GM19043 (cell line): ENCODE results near the gene NID2.

Experiments
- ATAC-seq: cut with Tn5 transposase; IDR thresholded peaks from one replicate; pipeline ENCODE4 v1.9.1; 2021; ENCODE audit warnings: low read depth; ENCODE audit not compliant: unreplicated experiment

The NID2 gene

DNA sequence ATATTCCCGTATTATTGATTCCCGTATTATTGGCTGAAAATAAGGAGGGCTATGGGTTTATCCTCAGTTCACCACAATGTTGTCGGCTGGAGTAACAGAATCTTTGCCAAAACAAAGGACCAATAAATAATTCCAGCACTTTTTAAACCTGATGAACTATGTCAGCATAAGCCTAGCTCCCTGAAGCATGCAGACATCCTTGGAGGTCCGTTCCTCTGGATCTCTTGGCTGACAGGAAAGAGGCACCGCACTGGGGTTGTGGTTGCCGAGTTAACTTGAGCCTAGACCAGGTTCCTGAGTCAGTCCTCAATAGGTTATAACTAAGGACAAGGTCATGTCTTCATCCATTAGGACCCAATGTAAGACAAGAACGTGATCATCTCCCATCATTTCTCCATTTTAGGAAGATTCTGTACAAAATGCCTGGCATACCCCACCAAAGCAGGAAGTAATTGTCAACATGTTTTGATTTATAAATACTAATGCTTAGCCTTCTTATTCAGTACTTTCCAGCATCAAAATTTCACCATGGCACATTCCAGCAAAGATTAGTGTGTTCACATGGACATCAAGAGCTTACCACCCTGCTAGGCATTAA, 36.6 kb downstream of the NID2 start:
- ATAC-seq: no peak

DNA sequence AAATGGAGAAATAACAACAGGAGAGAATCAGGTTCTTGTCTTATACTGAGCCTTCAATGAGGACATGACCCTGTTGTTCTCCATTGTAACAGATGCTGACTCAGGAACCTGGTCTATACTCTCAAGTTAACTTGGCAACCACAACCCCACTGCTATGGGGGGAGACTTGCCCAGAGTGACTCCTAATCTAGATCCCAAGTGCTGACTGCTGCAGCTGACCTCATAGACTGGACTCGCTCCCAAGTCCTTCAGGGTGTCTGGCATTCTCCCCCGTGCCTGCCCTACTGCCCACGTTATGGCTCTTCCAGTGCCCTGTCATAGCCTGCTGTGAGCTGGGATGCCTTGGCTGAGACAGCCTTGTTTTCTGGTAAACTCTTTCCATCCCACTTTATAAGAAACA, 37.1 kb downstream of the NID2 start:
- no peak for ATAC-seq

DNA sequence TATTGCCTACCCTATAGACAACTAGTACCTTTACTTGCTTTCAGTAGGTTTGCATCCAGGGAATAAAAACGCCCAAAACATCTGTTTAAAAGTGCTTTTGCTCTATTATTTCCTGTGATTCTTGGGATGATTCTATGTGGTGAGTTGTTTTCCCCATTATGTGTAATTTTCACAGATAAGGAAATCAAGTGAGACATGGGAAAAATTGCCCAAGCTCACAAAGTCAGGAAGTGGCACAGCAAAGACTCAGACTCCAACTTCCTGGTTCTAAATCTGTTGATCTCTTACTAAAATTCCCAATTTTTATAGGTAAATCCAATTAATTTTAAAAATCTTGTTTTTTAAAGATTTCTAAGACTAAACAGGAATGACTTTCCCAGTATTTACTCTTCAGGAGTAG, 39.0 kb downstream of the NID2 start:
- ATAC-seq: no peak

DNA sequence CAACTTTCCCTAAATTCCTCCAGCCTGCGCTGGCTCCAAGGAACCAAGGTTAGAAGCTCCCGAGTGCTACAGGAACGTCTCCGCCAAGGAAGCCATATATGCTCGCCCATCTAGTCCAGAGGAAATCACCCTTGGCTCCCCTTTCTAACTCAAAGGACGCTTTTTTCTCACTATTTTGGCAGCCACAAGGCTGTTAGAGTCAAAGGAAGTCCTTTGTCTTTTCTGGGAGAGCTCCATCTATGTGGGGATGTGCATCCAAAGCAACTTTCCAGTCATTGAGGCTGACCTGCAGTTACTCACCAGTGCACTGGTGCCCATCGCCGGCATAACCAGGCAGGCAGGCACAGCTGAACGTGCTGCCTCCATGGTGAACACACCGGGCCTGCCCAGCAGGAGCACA, 42.0 kb downstream of the NID2 start:
- no peak for ATAC-seq

DNA sequence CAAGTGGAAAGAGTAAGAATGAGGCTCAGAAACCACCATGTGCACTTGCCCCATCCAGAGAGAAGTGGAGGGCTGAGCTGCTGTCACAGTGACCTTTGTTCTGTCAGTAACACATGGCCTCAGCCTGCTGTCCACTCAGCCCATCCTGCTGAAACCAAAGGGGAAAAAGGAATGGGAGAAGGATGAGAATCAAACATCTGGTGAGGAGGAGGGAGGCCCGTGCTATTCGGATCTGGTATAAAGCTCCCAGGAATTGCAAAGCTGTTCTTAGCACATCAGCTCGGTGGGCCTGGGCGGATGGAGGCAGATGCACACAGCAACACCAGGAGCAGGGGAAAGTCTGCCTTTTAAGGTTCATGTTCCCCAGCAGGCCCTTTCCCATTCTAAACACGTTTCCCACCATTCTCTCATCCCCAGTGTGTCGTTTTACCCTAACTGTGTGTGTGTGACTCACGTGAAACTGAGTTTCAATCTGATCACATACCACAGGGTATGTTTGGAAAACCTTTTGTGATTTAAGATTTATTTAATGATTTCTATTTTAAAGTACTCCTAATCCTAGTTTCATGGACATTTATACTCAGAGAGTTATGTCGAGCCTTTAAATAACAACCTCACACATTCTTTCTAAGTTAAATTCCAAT, 42.7 kb downstream of the NID2 start:
- no peak for ATAC-seq

DNA sequence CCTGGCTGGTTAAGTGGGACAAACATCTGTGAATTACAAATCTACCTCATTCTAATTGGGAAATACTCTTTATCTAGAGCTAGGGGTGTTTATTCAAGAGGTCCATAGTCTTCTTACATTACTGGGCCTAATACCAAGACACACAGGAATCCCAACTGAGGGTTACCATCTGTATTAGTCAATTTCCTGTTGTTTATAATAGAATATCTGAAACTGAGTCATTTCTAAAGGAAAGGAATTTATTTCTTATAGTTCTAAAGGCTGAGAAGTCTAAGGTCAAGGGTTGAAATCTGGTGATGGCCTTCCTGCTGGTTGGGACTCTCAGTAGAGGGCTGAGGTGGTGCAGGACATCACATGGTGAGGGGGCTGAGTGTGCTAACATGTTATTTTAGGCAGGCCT, 43.5 kb downstream of the NID2 start:
- no peak for ATAC-seq

DNA sequence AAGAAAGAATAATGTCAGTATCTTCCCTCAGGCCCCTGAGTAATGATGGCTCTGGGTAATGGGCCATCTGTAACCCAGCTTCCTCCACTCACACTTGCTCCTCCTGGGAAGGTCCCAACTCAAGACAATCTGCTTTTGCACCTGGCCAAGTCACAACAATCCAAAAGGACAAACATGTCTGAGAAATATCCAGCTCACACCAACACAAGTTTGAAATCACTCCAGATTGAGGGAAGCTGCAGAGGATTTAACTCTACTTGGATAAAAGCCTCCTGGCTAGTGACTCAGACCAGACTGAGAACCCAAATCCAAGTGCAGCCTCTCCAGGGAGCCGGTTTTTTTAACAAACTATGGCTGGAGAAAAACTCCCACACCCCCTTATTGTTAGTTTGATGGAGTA, 45.3 kb downstream of the NID2 start:
- ATAC-seq: no peak

DNA sequence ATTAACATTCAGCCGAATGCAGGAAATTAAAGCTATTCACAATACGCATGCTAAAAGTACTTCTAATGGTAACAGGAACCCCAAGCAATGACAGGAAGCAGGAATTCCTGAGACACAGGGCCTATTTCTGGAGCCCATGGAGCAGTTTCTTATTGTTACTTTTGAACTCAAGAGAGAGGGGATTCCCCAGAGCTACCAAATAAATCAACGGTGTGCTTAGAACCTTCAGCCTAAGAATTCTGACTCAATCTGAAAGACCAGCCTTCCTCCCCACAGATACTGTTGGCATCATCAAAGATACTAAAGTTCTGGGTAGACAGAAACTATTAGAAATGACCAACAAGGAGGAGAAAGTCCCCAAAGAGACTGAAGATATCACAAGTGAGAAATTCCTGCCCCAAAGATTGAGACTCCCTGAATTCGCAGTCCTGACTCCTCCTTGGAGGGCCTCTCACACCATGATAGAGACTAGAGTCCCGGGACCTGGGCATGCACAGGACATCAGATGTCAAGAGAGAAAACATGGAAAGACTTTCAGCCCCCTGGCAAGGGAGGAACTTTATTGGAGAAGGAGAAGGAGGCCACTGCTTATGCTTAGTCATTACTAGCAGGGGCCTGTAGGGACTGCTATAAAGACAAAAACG, 46.8 kb downstream of the NID2 start:
- ATAC-seq: peak; percentile 71

DNA sequence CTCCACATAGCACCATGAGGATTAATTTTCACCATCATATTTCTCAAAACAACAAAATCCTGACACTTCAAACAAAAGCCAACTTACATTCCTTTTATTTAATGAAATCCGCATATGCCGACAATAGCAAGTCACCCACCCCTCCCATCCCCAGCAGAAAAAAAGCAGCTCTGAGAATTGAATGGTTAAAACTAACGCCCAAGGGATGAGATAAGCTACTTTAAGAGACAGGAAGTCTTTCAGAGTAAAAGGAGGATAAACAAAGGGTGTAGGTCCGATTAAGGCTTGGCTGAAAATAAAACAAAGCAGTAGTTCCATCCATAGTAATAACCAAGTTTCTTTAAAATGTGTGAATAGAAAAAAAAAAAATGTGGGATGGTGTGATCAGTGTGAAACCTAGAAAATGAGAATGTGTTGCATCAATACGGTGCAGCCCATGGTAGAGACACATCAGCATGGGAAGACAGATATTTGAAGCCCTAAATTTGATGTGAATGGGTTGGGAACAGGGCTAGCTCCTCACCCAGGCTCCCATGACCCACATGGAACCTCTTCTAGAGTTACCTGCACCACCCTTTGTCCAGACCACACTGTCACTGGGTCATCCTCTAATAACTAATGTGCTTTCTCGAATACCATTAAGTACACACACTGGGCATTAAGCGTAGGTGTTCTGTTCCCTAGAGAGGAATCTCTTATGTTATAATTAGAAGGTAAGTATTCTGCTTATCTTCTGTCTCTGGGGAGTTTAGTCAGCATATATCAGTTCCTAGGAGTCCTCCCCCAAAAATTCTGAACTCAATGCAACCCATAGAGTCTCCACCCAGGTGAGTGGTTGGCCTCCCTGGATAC, 47.8 kb downstream of the NID2 start:
- ATAC-seq: peak; percentile 8

DNA sequence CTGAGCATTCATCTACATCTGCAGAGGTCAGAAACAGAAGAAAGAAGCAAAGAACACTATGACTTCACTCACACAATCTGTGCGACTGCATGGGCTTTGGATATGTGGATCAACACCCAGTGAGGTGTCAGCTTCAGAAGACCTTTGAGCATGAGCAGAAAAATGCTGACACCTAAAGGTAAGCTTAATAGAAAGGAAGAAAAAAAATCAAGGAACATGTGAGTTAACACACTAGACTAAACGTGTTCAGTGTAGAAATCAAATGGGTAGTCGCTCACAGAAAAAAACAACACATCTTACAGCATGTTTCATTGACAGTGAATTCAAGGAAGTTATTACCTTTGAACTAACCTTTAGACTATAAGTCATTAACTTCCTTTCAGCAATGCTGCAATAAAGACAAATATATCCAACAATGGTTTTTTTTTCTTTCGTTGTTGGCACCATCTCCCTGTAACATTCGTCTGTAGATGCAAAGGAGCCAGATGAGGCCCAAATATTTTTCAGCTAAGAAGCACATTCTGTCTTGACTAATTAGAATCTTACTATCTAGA, 48.6 kb downstream of the NID2 start:
- ATAC-seq: no peak

DNA sequence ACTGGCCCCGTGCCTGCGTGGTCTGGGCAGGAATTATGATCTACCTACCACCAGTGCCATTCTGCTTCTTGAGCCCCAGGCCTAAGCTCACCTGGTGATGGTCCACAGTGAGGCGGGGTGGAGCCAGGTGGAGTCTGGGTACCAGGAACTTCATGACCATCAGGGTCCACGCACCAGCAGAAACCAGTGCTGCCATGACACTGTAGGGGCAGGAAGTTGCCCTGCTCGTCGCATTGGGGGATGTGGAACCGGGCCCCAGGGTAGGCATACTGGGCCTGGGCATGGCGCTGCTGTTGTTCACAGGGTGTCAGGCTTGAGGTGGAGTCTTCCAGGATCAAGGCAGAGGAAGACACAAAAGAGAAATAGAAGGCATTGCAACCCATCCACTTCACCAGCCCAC, 49.9 kb downstream of the NID2 start:
- no peak for ATAC-seq

DNA sequence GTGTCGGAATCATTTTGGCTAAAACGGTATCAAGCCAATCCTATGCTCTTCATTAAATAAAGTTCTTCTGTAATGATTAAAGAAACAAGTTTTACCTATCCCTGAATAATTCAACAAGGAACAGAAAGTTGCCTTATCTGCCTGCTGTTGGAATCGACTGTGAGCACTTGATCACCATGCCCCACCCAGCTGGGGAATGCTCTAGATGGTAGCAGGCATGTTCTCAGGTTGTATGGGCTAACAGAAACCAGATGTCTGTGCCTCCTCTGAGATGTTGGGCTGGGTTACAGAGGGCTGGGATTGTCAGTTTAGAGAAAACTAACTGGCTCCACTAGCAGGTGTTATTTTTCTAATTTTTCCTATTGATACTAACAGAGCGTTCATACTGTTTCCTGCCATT, 50.6 kb downstream of the NID2 start:
- no peak for ATAC-seq

DNA sequence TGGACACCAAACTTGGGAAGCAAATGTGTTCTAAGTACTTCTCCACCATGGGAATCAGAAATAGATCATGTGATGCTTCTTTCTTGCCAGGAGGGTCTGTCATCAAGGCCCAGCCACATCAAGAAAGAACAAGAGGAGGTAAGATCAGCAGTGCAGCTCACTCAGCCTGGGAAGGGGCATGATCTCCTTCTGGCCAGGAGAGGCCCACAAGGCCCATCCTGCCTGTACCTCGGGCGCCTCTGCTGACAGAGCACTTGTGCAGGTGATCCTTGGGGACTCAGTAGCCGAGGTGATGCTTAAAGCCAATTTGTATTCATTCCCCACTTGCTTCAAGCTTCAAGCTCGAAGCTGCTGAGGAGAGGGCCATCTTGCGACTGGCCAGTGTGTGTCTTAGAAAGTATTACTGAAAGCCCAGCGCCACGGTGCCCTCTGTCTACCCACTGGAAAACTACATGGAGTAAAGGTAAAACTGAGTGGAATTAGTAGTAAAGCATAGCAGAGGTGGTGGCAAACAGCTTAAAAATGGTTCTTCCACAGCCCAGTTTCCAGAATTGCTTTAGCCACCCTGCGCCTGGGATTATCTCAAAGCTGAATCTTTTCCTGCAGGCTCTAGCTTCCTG, 53.3 kb downstream of the NID2 start:
- ATAC-seq: no peak

DNA sequence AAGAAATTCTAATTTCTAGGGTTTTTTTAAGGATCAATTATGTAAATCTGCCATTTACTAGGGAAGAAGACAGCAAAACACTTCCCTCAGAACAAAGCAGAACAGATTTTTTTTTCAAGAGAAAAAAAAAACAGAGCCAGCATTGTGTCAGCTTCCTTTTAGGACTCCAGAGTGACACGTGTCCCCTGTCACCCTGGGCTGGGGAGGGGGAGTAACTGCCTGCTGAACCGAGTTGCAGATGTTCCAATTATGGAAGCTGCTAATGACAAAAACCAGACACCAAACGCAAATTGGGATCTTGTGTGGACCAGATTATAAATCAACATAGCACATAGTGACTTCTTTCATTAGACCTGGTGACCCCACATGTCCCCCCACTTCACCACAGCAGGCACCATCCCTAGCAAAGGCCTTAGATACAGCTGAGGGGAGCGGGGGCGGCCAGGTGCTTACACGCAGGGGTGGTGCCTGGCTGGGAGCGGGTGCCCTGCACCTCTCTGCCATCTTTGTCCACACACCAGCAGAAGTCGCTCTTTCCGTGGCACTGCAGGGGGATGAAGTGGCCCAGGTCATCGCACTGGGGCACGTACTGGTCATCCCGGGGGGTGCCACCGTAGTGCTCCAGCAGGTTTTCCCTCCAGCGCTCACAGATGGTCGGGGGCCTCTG, 54.1 kb downstream of the NID2 start:
- ATAC-seq: no peak

DNA sequence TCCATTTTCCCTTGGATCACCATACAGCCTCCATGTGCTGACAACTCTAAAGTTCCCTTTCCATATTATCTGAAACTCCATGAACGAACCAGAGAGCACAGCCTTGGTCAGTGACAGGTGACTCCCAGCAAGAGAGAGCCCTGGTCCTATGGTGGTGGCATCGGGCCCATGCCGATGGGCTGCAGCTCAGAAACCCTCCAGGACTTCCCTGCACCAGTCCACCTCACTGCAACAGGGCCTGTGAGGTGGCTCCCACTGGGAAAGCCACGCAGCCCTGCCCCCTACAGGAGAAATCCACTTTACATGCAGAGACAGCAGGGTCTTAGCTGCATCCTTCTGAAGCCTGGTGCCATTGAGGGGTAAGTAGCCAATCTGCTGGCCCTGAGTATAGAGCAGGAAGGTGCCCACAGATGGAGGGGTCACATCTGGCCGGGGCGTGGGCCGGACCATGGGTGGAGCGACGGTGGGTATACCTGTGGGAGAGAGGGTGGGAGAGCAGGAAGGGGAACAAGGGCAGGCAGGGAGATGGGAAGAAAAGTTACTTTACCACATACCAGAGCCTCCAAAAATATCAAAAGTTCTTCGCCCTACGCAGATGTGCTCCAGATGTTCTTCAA, 54.8 kb downstream of the NID2 start:
- ATAC-seq: no peak

DNA sequence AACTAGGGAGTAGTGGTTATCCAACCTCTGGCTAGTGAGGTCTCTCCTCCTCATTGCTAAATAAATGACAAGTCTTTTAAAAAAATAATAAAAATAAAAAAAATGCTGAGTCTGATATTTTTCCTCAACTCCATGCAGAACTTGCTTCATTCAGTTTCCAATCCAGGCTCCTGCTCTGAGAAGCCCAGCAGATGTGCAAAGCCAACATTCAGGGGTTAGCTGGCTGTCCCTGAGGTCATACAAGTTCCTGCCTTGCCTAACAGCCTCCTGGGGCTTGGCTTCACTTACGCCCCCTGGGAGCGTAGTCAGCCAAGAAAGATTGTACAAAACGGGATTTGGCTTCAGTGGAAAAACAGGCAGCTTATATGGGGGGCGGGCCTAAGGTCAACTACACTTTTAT, 56.2 kb downstream of the NID2 start:
- no peak for ATAC-seq

DNA sequence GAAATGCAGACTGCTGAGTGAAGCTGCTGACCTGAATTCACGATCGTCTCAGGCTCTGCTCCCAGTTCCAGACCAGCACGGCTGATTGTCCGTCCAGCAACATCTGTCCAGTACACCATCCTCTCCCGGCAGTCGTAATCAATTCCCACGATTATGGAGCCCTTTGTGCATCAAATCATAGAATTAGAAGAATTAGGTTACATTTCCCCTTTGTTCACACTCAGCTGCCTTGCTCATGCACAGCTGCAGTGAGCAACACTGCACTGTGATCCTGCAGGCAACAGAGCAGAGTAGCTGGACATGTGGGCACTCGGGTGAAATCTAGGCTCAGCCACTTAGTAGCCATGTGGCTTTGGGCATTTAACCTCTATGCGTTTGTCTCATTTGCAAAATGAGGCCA, 57.3 kb downstream of the NID2 start:
- ATAC-seq: no peak

DNA sequence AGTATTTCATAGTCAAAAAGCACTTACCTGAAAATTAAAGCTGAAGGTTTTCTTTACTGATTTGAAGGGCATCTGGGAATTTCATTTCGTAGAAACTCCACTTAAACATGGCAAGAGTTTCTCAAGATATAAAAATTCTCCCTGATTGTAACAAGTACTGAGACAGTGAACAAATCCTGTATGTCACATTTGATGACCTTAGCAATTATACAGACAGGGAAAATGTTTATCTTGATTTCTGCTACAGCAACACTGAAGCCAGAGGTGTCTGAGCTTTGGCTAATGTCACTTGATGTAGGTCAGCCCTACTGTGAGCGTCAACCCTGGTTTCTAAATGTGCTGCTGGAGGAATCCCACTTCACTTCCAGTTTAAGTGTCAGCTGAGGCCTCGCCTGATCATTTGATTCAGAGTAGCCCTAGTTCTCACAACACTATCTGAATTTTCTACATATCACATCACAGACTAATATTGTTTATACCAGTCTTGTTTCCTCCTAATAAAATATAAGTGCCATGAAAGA, 58.6 kb downstream of the NID2 start:
- no peak for ATAC-seq

DNA sequence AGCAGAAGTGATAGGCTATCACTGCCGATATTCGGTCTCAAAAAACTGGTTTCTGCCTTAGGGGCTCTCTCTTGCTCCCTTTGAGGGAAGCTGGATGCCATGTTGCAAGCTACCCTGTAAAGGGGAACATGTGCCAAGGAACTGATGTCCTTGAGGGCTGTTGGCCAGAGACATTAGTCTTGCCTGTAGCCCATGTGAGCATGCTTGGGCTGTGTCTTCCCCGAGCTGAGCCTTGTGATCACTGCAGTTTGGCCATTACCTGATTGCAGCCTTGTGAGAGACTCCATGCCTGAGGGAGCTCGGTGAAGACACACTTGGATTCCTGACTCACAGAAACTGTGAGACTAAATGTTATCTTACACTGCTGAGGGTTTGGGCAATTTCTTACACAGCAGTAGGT, 60.7 kb downstream of the NID2 start:
- no peak for ATAC-seq

DNA sequence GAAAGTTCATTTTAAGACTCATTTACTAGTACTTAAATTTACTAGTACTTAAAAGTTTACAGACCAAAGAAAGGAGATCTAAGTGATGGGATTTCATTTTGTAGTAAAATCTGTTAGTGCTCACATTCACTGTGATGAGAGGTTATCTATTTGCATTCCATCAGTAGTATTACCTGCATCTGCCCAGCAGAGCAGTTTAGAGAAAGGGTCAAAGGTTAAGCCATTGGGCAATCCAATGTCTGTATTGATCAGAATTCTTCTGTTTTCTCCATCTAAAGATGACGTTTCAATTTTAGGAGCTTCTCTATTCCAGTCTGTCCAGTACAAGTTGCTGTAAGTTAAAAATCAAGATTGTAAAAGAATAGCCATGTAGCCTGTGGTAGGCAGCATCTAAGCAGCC, 61.2 kb downstream of the NID2 start:
- no peak for ATAC-seq
